Suprapubic skin (tissue), 4 donors: ENCODE results near the gene PPP1R37. TPM values are rescaled to one million over a fixed set of nuclear protein-coding genes. Genes with fewer than 3 reads are reported as not detected.

Experiments used
- DNase-seq, 2 donors: peaks; one replicate each; pipeline ENCODE4 v3.0.0-alpha.2; 2019; ENCODE audit warnings: low spot score in 2 of 2
- H3K27ac ChIP-seq: fragments of 200-600 bp; sonication (generic); one replicate; pipeline ENCODE4 v1.5.1; 2019
- H3K27me3 ChIP-seq: fragments of 200-600 bp; sonication (generic); one replicate; pipeline ENCODE4 v1.5.1; 2019
- H3K36me3 ChIP-seq: fragments of 200-600 bp; sonication (generic); one replicate; pipeline ENCODE4 v1.5.1; 2019
- H3K4me1 ChIP-seq: fragments of 200-600 bp; sonication (generic); one replicate; pipeline ENCODE4 v1.5.1; 2019
- H3K4me3 ChIP-seq: fragments of 200-600 bp; sonication (generic); one replicate; pipeline ENCODE4 v1.5.1; 2019; ENCODE audit warnings: mild to moderate bottlenecking
- H3K9me3 ChIP-seq: fragments of 200-600 bp; sonication (generic); one replicate; pipeline ENCODE4 v1.5.1; 2019
- CTCF ChIP-seq, 2 donors: fragments of 200-600 bp in 1 of 2; fragments of 450-650 bp in 1 of 2; sonication (generic) in 1 of 2; IDR thresholded peaks; one replicate each; pipeline ENCODE4 v1.5.1; 2016 to 2019; ENCODE audit warnings: antibody characterized with exemption in 2 of 2, mild to moderate bottlenecking in 1 of 2, moderate library complexity in 1 of 2
- EP300 ChIP-seq: sonication (generic); formaldehyde crosslinking; IDR thresholded peaks from one replicate; pipeline ENCODE4 v1.6.1; 2017; ENCODE audit warnings: antibody characterized with exemption
- POLR2A ChIP-seq, 2 donors: fragments of 450-650 bp; IDR thresholded peaks; one replicate each; pipeline ENCODE4 v1.6.1; 2017; ENCODE audit warnings: antibody characterized with exemption in 2 of 2, mild to moderate bottlenecking in 2 of 2, moderate library complexity in 2 of 2
- POLR2AphosphoS5 ChIP-seq, 3 donors: sonication (generic); formaldehyde crosslinking; IDR thresholded peaks; one replicate each; pipeline ENCODE4 v1.6.1; 2017; ENCODE audit warnings: antibody characterized with exemption in 3 of 3
- WGBS: methylation state at CpG from one replicate; pipeline ENCODE4 v1.1.5; 2018; 5-methylcytosine and 5-hydroxymethylcytosine counted together
- total RNA-seq, 4 donors: library from RNA; depleted of rRNA; stranded (reverse); fragments of >200 nt; gene quantifications; one replicate each; pipeline ENCODE4 v1.1.0, GENCODE V29; 2016

Gene PPP1R37
- total RNA-seq, 4 donors from 2014 or later = 24.6 to 43.1 (median 33.5) TPM

DNA sequence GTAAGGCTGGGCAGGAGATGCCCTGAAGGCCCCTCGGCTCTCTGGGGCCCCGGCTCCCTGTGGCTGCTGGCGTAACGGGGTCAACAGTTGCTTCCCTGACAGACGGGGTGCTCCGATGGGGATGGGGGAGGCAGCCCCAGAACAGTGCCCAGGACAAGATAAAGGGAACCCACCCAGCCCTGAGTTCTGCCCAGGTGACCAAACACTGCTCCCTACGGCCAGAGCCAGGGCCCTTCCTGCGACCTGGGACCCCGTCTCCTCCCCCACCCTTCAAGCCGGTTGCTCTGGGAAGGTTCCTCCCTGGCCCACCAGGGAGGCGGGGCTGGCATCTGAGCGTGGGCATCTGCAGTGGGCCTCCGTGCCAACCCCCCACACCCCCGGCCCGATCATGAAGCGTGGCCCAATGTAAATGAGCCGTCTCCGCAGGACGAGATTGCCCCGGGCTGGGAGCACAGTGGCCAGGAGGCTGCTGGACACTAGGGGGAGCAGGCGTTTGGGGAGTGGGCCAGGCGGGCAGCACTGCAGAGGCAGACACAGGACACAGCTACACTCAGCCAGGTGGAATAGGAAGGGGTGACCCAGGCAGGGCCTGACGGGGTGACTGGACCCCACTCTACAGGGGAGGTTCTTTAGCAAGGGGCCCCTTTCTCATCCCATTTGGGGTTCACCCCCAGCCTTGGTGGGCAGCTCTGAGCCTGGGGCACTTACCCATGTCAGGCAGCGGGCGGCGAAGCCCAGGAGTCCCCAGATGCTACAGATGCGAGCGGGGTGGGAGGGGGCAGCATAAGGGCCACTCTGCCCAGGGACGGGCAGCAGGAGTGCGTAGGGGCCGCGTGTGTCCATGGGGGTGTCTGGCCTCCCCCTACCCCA, 69.0 kb downstream of the PPP1R37 start:
- H3K36me3 ChIP-seq = no peaks in the 10 kb centered on the region
- H3K4me3 ChIP-seq = peak overlapping the region; percentile 38
- H3K4me1 ChIP-seq = peaks cover 76% of the 10 kb centered on the region
- no peaks in the 10 kb centered on the region for H3K9me3 ChIP-seq
- DNase-seq = no peak
- peak overlapping the region; percentile 73 for H3K27ac ChIP-seq
- 40% methylated on average over 9 of the region's 32 CpGs for WGBS
- peaks cover 4% of the 10 kb centered on the region for H3K27me3 ChIP-seq
- TF ChIP-seq POLR2AphosphoS5 (IDR thresholded peaks at IDR 0.05) (no peak), EP300 (no peak), CTCF (IDR thresholded peaks at IDR 0.05) (no peak), POLR2A (IDR thresholded peaks at IDR 0.05) (no peak)

GRCh38 chr19:45162608-45163143, 69.7 kb downstream of the PPP1R37 start:
- Histone ChIP-seq H3K27ac (peak overlapping the region; percentile 73), H3K4me3 (peak overlapping the region; percentile 38), H3K36me3 (no peaks in the 10 kb centered on the region), H3K27me3 (peaks cover 4% of the 10 kb centered on the region), H3K4me1 (peaks cover 74% of the 10 kb centered on the region), H3K9me3 (no peaks in the 10 kb centered on the region)
- WGBS = 57% methylated on average over 5 of the region's 18 CpGs
- peak in 1 of 2 donors; percentile 80 for DNase-seq
- TF ChIP-seq POLR2A (IDR thresholded peaks at IDR 0.05) (no peak), CTCF (IDR thresholded peaks at IDR 0.05) (no peak), EP300 (no peak), POLR2AphosphoS5 (IDR thresholded peaks at IDR 0.05) (peak in 1 of 3 donors; percentile 62)

- Histone ChIP-seq H3K4me1 (peaks cover 69% of the 10 kb centered on the region), H3K4me3 (no peak overlapping the region), H3K9me3 (no peaks in the 10 kb centered on the region), H3K27ac (peak overlapping the region; percentile 73), H3K36me3 (no peaks in the 10 kb centered on the region), H3K27me3 (peaks cover 4% of the 10 kb centered on the region)
- WGBS = 65% methylated on average over 7 of the region's 17 CpGs
- TF ChIP-seq POLR2A (IDR thresholded peaks at IDR 0.05) = no peak
- TF ChIP-seq POLR2AphosphoS5 (IDR thresholded peaks at IDR 0.05) = no peak
- TF ChIP-seq CTCF (IDR thresholded peaks at IDR 0.05) = no peak
- no peak for TF ChIP-seq EP300
- no peak for DNase-seq
Measured at GRCh38 chr19:45163156-45163555, 70.2 kb downstream of the PPP1R37 start.

DNA sequence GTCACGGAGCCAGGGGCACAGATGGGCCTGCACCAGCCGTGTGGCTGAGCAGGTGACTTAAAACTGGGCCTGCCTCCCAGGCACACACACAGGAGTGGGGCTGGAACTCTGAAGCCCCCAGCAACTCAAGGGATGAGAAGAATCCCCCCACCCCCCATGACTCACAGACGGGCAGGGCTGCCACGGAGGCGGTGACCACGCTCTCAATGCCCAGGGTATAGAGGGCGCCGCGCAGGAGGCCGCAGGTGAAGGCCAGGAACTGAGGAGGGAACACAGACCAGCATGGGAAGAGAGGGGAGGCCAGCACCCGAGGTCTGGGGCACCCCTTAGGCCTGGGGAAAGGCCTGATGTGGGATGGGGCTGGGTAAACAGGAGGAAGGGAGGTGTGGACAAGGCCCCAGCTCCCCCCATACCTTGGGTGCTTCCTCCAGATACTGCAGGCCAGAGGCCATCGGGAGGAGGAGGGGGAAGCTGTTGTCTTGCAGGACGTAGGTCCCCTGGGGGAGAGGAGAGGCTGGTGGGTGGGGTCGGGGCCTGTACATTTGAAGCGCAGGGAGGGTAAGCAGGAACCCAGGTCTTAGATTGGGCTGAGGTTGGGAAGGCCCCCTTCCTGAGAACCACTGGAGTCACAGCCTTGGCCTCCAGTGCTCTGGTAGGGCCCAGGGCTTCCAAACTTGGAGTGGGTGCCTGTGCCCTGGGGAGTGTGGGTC, 70.9 kb downstream of the PPP1R37 start:
- H3K4me1 ChIP-seq = peaks cover 69% of the 10 kb centered on the region
- H3K27ac ChIP-seq = peak overlapping the region; percentile 42
- WGBS = 66% methylated on average over 14 of the region's 15 CpGs
- no peak overlapping the region for H3K4me3 ChIP-seq
- H3K36me3 ChIP-seq = no peaks in the 10 kb centered on the region
- DNase-seq = no peak
- TF ChIP-seq EP300 (no peak), CTCF (IDR thresholded peaks at IDR 0.05) (no peak), POLR2A (IDR thresholded peaks at IDR 0.05) (no peak), POLR2AphosphoS5 (IDR thresholded peaks at IDR 0.05) (no peak)
- H3K9me3 ChIP-seq = no peaks in the 10 kb centered on the region
- H3K27me3 ChIP-seq = peaks cover 4% of the 10 kb centered on the region
